Measurements from ENCODE around the gene LINGO1.

GRCh38 chr15:77672135-77672534, 39.4 kb upstream of the LINGO1 start:
- TF ChIP-seq, protein P1, sequence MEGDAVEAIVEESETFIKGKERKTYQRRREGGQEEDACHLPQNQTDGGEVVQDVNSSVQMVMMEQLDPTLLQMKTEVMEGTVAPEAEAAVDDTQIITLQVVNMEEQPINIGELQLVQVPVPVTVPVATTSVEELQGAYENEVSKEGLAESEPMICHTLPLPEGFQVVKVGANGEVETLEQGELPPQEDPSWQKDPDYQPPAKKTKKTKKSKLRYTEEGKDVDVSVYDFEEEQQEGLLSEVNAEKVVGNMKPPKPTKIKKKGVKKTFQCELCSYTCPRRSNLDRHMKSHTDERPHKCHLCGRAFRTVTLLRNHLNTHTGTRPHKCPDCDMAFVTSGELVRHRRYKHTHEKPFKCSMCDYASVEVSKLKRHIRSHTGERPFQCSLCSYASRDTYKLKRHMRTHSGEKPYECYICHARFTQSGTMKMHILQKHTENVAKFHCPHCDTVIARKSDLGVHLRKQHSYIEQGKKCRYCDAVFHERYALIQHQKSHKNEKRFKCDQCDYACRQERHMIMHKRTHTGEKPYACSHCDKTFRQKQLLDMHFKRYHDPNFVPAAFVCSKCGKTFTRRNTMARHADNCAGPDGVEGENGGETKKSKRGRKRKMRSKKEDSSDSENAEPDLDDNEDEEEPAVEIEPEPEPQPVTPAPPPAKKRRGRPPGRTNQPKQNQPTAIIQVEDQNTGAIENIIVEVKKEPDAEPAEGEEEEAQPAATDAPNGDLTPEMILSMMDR (IDR thresholded peaks at IDR 0.05): no peak
- TF ChIP-seq MYC (IDR thresholded peaks at IDR 0.05; ENCODE audit: borderline replicate concordance, low read length): no peak
- TF ChIP-seq SREBF2 (IDR thresholded peaks at IDR 0.05): no peak
- TF ChIP-seq CHD2 (IDR thresholded peaks at IDR 0.05; ENCODE audit: low read length, partially characterized antibody): no peak
- TF ChIP-seq HMGXB4 (CRISPR knock-in tag; IDR thresholded peaks at IDR 0.05; ENCODE audit: borderline replicate concordance): no peak
- no peak for TF ChIP-seq POLR2A (IDR thresholded peaks at IDR 0.05; ENCODE audit: low read length)
- no peak for TF ChIP-seq EP300 (IDR thresholded peaks at IDR 0.05)
- no peak for TF ChIP-seq MAX (IDR thresholded peaks at IDR 0.05)
- no peak for TF ChIP-seq ESRRA (IDR thresholded peaks at IDR 0.05; ENCODE audit: borderline replicate concordance, low read length)
- no peak for TF ChIP-seq KDM5A (IDR thresholded peaks at IDR 0.05)
